Measurements from ENCODE around the gene AVL9.
"Not testable (repeated sequence)": the region's sequence is repeated elsewhere in the genome, so short reads cannot be mapped to it uniquely, and the experiment has no call there.

The AVL9 gene

DNA sequence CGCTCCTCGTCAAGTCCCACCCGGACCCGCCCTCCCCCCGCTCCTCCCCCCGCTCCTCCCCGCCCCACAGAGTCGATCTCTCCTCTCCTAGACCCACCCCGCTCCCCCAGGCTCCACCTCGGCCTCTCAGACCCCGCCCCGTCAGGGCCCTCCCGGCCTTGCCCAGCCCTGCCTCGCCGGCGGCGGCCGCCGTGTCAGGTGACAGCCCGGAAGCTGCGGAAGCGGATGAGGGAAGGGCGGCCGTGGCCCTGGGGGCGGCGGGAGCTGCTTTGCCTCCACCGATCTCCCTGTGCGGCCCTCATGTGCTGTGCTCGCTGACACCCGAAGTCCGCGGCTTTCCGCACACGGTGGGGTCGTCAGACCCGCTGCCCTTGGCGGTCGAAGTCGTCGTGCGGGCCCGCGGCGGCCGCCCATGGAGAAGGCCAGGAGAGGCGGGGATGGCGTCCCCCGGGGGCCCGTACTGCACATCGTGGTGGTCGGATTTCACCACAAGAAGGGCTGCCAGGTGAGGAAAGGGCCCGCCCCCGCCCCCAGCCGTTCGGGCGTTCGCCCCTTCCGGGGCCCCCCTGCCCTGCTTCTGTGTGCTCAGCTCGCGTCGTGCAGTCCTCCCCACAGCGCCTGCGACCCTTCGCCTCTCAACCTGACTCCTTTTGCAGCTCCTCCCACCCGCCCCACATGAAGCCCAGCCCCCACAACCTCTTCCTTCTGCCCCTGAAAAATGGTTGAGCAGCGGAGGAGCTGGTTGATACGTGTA is at the start of gene AVL9:
AVL9 (plus strand) TSS at position 192 of the 754 bp plus-strand sequence; CDS start at position 413, 221 bp downstream.
- peak; percentile 92 for DNase-seq

DNA sequence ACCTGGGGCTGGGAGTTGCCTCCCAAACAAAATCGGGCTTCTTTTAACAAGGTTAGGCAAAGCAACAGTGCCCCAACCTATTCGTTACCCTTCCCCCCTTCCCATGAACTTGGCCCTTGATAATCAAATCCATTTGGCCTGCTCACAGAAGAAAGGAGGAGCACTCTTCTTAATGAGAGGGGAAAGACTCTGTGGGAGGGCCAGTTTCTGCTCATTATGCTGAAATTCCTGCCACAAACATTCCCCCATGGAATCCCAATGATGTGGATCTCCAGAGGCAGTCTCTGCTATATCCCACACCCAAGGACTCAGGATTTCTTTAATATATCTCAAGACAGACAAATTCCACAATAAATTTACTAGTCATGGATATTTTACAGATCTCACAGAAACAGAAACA is 48.1 kb upstream of the AVL9 start:
- DNase-seq: no peak

DNA sequence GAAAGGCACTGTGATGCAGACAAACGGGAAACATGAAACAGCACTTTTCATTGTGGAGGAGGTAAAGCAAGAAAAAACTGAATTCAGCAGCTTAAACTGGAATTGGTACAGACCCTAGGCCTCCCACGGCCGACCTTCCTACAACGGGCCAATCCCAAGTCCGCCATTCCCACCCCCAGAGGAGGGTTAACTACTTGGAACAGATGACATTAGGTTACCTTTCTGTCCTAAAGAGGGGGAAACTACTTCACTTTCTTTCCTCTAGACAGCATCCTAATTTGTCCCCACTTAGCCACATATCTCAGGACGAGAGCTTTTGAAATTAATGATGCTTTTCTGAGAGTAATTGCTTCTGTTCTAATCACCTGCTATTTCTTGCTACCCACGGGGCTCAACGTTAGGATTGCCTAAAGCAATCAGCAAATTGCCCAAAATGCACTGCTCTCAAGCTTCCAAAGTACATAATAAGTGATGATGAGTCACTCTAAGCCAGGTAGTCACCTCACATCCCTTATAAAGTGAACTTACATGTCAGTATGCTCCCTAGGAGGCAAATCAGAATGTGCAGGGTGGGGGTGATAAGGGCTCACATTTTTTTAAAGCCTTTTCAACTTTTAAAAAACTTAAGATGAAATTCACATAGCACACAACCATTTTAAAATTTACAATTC is 41.8 kb upstream of the AVL9 start:
- no peak for DNase-seq

DNA sequence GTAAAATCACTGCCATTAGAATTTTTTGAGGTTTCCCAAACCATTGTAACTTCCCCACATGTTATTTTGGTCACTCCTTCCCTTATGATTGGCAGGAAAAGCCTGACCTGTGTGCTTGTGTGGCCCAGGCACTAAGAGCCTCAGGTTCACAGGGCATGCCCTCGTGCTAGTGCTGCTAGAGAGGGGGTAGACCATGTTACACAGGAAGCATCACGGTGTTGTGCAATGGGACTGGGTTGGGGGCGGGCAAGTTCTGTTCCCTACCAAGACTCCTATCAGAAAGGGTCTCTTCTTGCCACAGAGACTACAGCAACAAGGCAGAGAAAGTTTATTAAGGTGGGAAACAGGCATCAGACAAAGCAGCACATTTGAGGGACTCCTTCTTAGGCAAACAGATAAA is 37.3 kb upstream of the AVL9 start:
- DNase-seq: no peak

DNA sequence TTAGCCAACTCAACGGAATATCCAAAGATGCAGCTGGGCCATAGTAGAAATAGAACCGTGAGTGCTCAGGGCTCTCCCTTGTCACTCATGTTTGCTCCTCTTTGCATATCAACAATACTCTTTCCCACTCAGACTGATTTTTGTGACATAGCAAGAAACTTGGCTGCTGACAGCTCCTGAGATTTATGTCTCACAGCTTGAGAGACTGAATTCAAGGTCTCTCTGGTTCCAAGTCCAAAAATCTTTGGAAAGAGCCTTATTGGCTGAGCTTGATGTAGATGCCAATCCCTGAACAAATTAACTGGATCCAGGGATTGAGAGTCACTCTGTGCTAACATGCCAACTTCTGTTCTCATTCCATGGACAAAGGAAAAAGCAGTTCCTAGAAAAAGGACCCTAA is 35.5 kb upstream of the AVL9 start:
- DNase-seq: no peak

DNA sequence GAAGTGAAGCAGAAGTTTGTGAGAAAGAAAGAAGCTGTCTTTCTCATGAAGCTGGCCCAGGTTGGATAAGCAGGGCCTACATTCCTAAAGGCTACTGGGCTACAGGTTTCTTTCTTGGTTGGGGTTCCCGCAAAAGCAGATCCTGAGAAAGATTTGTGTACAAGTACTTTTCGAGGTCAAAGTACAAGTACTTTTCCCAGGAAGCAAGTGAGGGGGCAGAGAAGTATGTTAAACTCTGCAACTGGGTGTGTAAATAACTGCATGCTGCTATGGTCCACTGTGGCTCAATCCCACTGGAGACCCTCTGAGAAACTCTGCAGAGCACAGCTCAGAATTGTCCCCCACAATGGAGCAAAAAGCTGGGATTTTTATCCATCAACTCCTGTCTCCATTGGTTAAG is 33.8 kb upstream of the AVL9 start:
- no peak for DNase-seq

DNA sequence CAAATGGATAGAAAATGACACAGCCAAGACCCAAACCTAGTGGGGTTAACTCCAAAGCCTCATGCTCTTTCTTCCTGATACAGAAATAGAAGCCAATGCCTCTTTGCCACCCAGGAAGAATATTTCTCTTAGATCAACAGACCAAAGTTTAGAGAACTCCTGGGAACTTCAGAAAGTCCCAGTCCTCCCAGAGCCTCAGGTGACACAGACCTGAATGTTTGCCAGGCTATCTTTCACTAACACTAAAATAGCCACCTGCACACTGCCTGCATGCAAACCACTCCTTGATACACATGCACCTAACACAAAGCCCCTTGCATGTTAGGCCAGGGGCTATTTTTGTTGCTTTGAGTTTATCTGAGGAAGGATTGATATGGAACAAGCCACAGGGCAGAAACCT is 32.8 kb upstream of the AVL9 start:
- DNase-seq: no peak

DNA sequence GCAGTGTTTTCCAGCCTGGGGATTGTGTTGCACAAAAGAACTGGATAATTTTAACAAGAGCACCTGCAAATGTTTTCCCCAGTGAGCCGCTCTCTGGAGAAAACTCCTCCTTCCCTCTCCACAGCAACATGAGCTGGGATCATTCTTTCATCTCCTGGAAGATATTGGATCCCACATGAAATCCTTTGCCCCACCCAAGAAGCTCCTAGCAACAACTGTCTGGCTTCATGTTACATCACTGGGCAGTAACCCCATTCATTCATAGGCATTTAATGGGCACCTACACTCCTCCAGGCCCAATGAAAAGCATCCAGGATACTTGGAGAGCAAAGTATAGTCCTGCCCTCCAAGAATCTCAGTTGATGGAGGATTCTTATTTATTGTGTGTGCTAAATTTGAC is 32.3 kb upstream of the AVL9 start:
- DNase-seq: no peak

DNA sequence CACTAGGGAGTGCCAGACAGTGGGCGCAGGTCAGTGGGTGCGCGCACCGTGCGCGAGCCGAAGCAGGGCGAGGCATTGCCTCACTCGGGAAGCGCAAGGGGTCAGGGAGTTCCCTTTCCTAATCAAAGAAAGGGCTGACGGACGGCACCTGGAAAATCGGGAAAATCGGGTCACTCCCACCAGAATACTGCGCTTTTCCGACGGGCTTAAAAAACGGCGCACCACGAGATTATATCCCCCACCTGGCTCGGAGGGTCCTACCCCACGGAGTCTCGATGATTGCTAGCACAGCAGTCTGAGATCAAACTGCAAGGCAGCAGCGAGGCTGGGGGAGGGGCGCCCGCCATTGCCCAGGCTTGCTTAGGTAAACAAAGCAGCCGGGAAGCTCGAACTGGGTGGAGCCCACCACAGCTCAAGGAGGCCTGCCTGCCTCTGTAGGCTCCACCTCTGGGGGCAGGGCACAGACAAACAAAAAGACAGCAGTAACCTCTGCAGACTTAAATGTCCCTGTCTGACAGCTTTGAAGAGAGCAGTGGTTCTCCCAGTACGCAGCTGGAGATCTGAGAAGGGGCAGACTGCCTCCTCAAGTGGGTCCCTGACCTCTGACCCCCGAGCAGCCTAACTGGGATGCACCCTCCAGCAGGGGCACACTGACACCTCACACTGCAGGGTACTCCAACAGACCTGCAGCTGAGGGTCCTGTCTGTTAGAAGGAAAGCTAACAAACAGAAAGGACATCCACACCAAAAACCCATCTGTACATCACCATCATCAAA is 30.5 kb upstream of the AVL9 start:
- not testable (repeated sequence) for DNase-seq

DNA sequence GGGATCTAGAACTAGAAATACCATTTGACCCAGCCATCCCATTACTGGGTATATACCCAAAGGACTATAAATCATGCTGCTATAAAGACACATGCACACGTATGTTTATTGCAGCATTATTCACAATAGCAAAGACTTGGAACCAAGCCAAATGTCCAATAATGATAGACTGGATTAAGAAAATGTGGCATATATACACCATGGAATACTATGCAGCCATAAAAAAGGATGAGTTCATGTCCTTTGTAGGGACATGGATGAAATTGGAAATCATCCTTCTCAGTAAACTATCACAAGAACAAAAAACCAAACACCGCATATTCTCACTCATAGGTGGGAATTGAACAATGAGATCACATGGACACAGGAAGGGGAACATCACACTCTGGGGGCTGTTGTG is 25.3 kb upstream of the AVL9 start:
- not testable (repeated sequence) for DNase-seq

DNA sequence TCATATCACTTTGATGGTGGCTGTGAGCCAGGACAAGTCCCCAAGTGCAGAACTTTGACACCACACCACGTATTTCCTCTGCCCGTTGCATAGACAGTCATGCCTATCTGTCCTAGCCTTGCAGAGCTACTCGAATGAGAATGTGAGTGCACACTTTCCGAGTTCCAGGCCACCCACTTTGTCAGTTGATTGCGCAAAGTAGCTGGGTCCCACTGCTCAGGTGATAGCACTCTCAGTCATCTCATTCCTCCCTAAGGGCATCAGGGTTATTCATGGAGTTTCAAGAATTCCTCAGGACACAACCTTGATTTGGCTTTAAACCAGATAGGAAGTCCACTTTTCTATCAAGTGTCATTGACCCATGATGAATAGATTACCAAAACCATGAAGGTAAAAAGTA is 24.4 kb upstream of the AVL9 start:
- DNase-seq: no peak

DNA sequence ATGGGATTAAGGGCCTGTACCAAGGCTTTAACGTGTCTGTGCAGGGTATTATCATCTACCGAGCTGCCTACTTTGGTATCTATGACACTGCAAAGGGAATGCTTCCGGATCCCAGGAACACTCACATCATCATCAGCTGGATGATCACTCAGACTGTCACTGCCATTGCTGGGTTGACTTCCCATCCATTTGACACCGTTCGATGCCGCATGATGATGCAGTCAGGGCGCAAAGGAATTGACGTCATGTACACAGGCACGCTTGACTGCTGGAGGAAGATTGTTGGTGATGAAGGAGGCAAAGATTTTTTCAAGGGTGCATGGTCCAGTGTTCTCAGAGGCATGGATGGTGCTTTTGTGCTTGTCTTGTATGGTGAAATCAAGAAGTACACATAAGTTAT is 23.3 kb upstream of the AVL9 start:
- DNase-seq: no peak

DNA sequence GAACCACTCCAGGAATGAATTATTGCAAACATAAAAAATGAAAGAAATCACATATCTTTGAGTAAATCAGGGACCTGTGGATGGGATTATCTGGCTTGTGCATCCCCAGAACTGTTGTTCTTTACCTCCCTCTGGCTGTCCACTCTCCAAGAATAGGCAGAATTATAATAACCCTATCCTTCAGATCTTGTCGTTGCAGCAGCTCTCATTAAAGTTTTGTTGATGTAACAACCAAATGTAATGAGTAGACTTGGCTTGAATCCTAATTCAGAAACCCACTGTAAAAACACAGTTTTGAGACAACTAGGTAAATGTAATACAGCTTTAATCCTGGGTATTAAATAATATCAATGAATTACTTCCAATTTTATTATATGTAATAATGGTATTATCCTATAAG is 21.3 kb upstream of the AVL9 start:
- no peak for DNase-seq

DNA sequence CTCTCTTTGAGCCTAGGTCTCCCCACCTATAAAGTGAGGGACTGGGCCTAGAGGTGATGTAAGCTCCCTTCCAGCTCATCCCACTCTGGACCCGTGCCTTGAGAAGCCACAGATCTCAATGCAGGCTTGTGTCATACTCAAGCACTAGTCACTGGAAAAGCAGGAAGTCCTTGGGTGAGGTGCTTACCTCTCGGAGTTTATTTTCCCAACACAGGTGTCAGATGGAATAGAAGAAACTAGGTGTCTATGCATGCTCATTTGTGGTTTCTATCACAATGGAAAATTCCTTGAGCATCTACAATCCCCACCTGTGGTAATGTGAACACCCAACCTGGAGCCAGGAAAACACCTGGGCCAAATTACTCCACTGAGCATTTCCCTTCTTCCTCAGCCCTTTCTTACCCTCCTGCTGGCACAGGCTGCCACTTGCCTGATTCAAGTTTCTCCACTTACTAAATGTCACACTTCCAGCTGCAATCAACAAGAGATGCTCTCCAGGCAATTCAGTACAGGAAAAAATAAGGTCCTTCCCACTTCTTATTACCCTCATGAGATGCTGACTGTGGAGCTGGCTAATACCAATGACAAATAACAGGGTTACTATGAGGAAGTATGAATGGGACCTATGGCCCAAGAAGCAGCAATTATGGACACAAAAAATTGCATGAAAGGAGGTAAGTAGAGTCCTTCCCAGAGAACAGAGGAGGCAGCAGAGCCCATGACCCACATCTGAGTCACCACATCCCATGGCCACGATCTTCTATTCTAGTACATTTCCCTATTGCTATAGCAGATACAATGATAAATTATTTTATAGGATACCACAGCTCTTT is 18.3 kb upstream of the AVL9 start:
- no peak for DNase-seq

DNA sequence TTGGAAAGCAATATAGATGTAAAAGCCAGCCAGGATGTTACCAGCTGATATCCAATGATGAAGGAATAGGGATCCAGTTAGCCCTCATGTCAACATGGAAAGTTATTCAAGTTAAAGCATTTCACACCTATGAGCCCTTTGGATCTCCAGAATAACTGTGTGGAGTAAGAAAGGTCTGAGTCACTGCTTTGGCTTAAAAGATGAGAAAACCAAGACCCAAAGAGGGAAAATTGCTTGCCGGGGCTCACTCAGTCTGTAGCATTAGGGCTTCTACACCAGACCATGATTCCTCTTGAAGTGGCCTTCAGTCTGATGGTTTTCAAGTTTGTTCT is 17.7 kb upstream of the AVL9 start:
- no peak for DNase-seq

DNA sequence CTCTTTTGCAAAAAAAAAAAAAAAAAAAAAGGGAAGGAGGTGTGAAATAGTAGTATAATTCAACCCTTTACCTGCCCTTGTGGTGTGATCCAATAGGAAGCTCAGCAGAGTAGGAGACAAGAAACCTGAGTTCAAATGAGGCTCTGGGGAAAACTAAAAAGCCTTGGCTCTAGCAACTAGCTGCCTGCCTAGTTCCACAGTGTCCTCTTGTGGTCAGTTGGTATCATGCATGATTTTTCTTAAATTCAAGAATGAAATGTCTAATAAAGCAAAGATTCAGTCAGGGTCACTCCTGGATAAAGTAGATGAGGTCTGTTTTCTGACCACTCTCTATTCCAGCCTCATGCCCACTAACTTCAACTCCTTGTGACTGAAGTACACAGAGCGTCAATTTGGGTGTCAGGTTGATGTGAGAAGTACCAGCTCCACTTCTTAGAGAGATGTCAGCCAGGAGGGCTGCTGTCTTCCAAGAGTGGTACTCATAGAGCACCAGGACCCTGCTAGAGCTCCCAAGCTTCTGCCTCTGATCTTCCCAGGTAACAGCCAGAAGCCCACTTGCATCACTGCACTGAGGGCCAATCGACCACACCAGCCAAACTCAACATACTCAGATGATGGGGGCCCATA is 15.6 kb upstream of the AVL9 start:
- peak; percentile 33 for DNase-seq

DNA sequence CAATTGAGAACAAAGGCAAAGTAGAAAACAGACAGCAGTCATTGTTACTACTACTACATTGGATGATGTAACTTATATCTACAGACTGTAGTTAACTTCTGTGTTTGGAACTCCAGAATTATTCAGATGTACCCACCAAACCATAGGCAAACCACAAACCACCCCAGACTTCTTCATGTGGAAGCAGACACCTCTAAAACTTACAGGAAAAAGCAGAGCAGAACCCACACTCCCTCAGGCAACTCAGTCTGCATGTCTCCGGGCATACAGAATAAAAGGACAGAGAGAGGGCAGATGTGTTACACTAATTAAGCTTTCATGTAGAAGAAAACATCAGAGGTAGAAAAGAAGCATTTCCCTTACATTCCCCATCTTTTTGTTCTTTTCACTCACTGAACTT is 14.1 kb upstream of the AVL9 start:
- DNase-seq: no peak

DNA sequence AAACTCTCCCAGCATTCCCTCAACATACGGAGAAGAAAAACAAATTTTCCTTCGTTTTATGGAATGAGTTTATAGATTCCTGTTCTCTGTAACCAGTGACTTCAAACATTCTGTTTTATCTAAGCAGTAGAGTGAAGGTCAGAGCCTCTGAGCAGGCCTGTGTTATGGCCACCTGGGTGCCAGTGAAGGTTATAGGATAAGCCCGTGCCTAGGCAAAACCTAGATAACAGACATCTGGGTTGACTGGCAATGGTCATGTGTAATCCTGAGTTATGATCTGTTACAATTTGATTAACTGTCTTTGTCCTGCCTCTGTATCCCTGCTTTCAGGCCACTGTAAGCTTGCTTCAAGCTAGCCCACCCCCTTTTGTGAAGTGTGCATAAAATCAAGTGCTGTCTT is 13.4 kb upstream of the AVL9 start:
- DNase-seq: no peak

DNA sequence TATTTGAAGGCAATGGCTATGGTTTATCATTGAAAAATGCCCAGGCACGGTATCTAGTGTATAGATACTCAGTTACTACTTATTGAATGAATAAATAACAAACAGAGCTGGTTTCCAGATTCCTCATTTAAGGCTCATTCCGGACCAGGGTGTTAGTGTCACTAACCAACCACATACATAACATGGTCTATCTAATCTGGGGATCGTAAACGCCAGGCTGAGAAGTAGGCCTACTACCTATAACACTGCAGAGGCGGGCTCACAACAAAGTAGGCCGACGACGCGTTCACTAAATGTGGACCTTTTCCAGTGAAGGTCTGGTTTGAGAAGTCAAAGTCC is 5.5 kb upstream of the AVL9 start:
- DNase-seq: no peak

DNA sequence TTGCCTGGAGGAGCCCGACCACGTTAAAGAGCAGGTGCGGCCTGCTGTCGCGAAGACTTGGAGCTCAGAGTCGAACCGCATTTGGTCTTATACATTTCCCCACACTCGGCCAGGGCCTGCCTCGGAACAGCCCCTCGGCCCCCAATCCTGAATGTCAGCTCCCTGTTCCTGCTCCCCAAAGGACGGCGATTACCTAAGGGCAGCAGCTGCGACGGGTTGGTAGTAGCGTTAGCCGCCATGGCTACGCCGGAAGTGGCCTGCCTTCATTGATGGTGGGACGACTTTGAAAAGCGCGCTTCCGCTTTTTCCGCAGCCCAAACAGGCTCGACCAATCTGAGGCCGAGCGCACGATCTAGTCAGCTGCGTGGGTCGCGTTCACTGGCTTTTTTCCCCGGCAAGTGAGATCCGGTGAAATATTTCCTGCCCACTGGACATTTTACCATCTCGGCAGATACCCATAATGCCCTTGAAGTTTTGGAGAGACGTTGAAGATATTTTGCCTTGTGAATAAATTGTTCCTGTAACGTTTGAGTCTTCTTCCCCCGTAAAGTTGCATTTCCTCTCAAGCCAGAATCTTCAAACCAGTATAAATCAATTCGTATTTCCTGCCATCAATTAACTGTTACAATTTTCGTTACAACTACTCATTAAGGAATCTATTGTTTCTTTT is 5.0 kb upstream of the AVL9 start, which contains the start of gene LSM5:
LSM5 (minus strand) TSS at position 254 of the 670 bp plus-strand sequence; CDS start at position 239, 15 bp downstream.
- DNase-seq: peak; percentile 93

DNA sequence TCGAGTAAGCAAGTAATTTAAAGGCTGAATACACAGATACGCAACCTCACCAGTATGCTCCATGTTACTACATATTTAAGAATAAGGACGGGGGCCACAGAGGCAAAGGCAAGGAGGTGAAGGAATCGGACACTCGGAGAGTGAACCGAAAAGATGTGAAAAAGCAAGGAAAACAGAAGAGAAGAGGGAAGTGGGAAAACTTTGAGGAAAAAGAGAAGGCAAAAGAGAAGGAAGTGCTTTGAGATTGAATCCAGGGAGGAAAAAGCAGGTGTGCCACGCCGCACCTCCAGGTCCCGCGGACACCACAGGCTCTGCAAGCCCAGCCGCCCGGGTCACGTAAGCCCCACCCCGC is 367 bp upstream of the AVL9 start:
- DNase-seq: no peak
